Occipital lobe (tissue), 2 donors: ENCODE measurements around the gene C3orf62. TPM values are rescaled to one million over a fixed set of nuclear protein-coding genes. Genes with fewer than 3 reads are reported as not detected.

Experiments used
- small RNA-seq: library from RNA; depleted of rRNA; stranded (forward); fragments of <200 nt; gene quantifications from one replicate; pipeline ENCODE3, GENCODE V24; 2014
- total RNA-seq: library from RNA; depleted of rRNA; stranded (reverse); fragments of >200 nt; gene quantifications from one replicate; pipeline ENCODE4 v1.2.3, GENCODE V29; 2014

Gene C3orf62
- total RNA-seq, 1 donor from 2014 or later: 3.9 TPM

Small RNA genes lying within 50 kb of the gene (small RNA-seq; reads per million reads assigned to genes)
- gene AC121247.2 (not detected), gene MIR4271 (not detected), gene RF00019 (not detected)

Other genes starting within 250 kb of the C3orf62 start
- gene IMPDH2, start 247.8 kb downstream of the C3orf62 start, total RNA-seq: 190 TPM
- 113 TPM for gene QRICH1, start 183.2 kb downstream of the C3orf62 start, total RNA-seq
- 197 TPM for gene QARS1, start 172.5 kb downstream of the C3orf62 start, total RNA-seq
- 49.0 TPM for gene USP19, start 156.4 kb downstream of the C3orf62 start, total RNA-seq
- 47.6 TPM for gene LAMB2, start 144.2 kb downstream of the C3orf62 start, total RNA-seq
- gene CCDC71, start 110.9 kb downstream of the C3orf62 start, total RNA-seq: 18.6 TPM
- 11.7 TPM for gene KLHDC8B, start 105.6 kb downstream of the C3orf62 start, total RNA-seq
- gene USP4, start 62.8 kb upstream of the C3orf62 start, total RNA-seq: 22.9 TPM
- 57.6 TPM for gene GPX1, start 81.1 kb upstream of the C3orf62 start, total RNA-seq
- gene RHOA, start 134.7 kb upstream of the C3orf62 start, total RNA-seq: 146 TPM
- 10.1 TPM for gene TCTA, start 135.2 kb upstream of the C3orf62 start, total RNA-seq
- gene AMT, start 145.2 kb upstream of the C3orf62 start, total RNA-seq: 0.62 TPM
- gene NICN1, start 152.1 kb upstream of the C3orf62 start, total RNA-seq: 12.3 TPM
- 21.2 TPM for gene DAG1, start 193.0 kb upstream of the C3orf62 start, total RNA-seq